GM12864 (cell line): ENCODE data around the gene NHSL1.

Source experiments
- DNase-seq: peaks from one replicate; pipeline ENCODE4 v3.0.0-alpha.2; 2011; ENCODE audit warnings: low read depth
- H3K4me3 ChIP-seq: 2 replicates; pipeline ENCODE4 v1.5.1; 2011; ENCODE audit warnings: mild to moderate bottlenecking, low read depth, low read length, control low read depth
- CTCF ChIP-seq: IDR thresholded peaks from 2 replicates; pipeline ENCODE4 v1.5.1; 2011; ENCODE audit warnings: low read depth, mild to moderate bottlenecking, moderate library complexity, low read length, control low read depth, inconsistent platforms; ENCODE audit errors: missing control alignments

The NHSL1 gene

GRCh38 chr6:138403801-138404665 is 95.3 kb downstream of the NHSL1 start, which contains the start of gene HEBP2:
Gene HEBP2 (plus strand): TSS chr6:138404223. CDS start chr6:138404496, 273 bp downstream.
- peak within 1 kb of the TSS; percentile 86 for H3K4me3 ChIP-seq
- DNase-seq: peak; percentile 74
- TF ChIP-seq CTCF: no peak

GRCh38 chr6:138403324-138403800 is 95.9 kb downstream of the NHSL1 start:
- DNase-seq: no peak
- H3K4me3 ChIP-seq: peak overlapping the region; percentile 86
- no peak for TF ChIP-seq CTCF

- H3K4me3 ChIP-seq: no peak overlapping the region
- no peak for TF ChIP-seq CTCF
- DNase-seq: no peak
Observed at GRCh38 chr6:138402838-138403187, 96.5 kb downstream of the NHSL1 start.

- no peak overlapping the region for H3K4me3 ChIP-seq
- no peak for TF ChIP-seq CTCF
- DNase-seq: no peak
Observed at GRCh38 chr6:138401960-138402837, 97.1 kb downstream of the NHSL1 start.

GRCh38 chr6:138400326-138400725 is 99.0 kb downstream of the NHSL1 start:
- DNase-seq: no peak
- H3K4me3 ChIP-seq: no peak overlapping the region
- no peak for TF ChIP-seq CTCF

- H3K4me3 ChIP-seq: no peak overlapping the region
- no peak for DNase-seq
- no peak for TF ChIP-seq CTCF
Observed at GRCh38 chr6:138397128-138398122, 101.9 kb downstream of the NHSL1 start.
